Stimulated activated CD4-positive, alpha-beta T cell treated with anti-CD3 and anti-CD28 coated beads, Interleukin-12 subunit alpha, Interleukin-12 subunit beta, amount 100 ng/mL, for 4 hours (primary cell): ENCODE data around the gene PTPRM.
A peak's percentile ranks its signal among the peaks of the same experiment; 100 is the strongest.

Source experiments
- DNase-seq: peaks from one replicate; pipeline ENCODE4 v3.0.0-alpha.2; 2020

Gene PTPRM

GRCh38 chr18:7567474-7568425 lies 634 bp downstream of the PTPRM start:
- DNase-seq, result peak; percentile 1

- peak; percentile 0 for DNase-seq
Observed at GRCh38 chr18:7568426-7568825, 1.3 kb downstream of the PTPRM start.

- no peak for DNase-seq
Observed at GRCh38 chr18:7571626-7572025, 4.5 kb downstream of the PTPRM start.

- DNase-seq, result no peak
Observed at GRCh38 chr18:7572822-7573221, 5.7 kb downstream of the PTPRM start.

GRCh38 chr18:7575465-7576028 lies 8.4 kb downstream of the PTPRM start:
- DNase-seq, result no peak

GRCh38 chr18:7576077-7576476 lies 9.0 kb downstream of the PTPRM start:
- no peak for DNase-seq

GRCh38 chr18:7576685-7577084 lies 9.6 kb downstream of the PTPRM start:
- DNase-seq, result no peak

GRCh38 chr18:7577706-7578105 lies 10.6 kb downstream of the PTPRM start:
- no peak for DNase-seq

- DNase-seq, result no peak
Observed at GRCh38 chr18:7579176-7579917, 12.2 kb downstream of the PTPRM start.

GRCh38 chr18:7579918-7580542 lies 12.9 kb downstream of the PTPRM start:
- DNase-seq, result no peak

- DNase-seq, result no peak
Observed at GRCh38 chr18:7584646-7585275, 17.6 kb downstream of the PTPRM start.

- DNase-seq, result no peak
Observed at GRCh38 chr18:7585276-7585670, 18.2 kb downstream of the PTPRM start.

- no peak for DNase-seq
Observed at GRCh38 chr18:7586379-7586778, 19.3 kb downstream of the PTPRM start.

- DNase-seq, result no peak
Observed at GRCh38 chr18:7590826-7591560, 23.9 kb downstream of the PTPRM start.

GRCh38 chr18:7592305-7593071 lies 25.4 kb downstream of the PTPRM start:
- DNase-seq, result no peak

- no peak for DNase-seq
Observed at GRCh38 chr18:7593218-7593819, 26.2 kb downstream of the PTPRM start.

GRCh38 chr18:7596147-7596546 lies 29.0 kb downstream of the PTPRM start:
- no peak for DNase-seq

- DNase-seq, result no peak
Observed at GRCh38 chr18:7597500-7597899, 30.4 kb downstream of the PTPRM start.

- no peak for DNase-seq
Observed at GRCh38 chr18:7598167-7599047, 31.3 kb downstream of the PTPRM start.

GRCh38 chr18:7600036-7600435 lies 32.9 kb downstream of the PTPRM start:
- DNase-seq, result no peak
